Endothelial cell of umbilical vein (primary cell): Measurements from ENCODE around the gene SPACA4. TPM values are rescaled to one million over a fixed set of nuclear protein-coding genes. Genes with fewer than 3 reads are reported as not detected.

Source experiments
- BruUV-seq: library from RNA; stranded (reverse); fragments of 400-500 nt; replicated peaks from 2 replicates; lab custom pipeline; 2021; lab: Mats Ljungman, UMichigan
- CTCF ChIA-PET: fragments of 300-600, 350-600 bp; sonication (Branson Sonifier 250); formaldehyde crosslinking; loops from one replicate; lab custom pipeline; 2021; ENCODE audit warnings: antibody characterized with exemption, inconsistent platforms; lab: Charles Lee
- POLR2A ChIA-PET: fragments of 300-600, 350-600 bp; sonication (Branson Sonifier 250); formaldehyde crosslinking; loops from one replicate; lab custom pipeline; 2021; ENCODE audit warnings: antibody characterized with exemption, inconsistent platforms; lab: Charles Lee
- DNase-seq: peaks from one replicate; pipeline ENCODE4 v3.0.0-alpha.2; 2011; ENCODE audit warnings: low read depth, low spot score
- FAIRE-seq: peaks from 2 replicates; lab custom pipeline; 2011; peaks lifted over from hg19 to GRCh38; lab: Jason Lieb, UNC
- H2AFZ ChIP-seq: 2 replicates; pipeline ENCODE4 v1.6.0; 2012; ENCODE audit warnings: low read depth, low read length, control low read depth, inconsistent platforms
- H3K27ac ChIP-seq: 2 replicates; pipeline ENCODE4 v1.5.1; 2011; ENCODE audit warnings: low read depth, mild to moderate bottlenecking, control low read depth, low read length, moderate library complexity; ENCODE audit not compliant: insufficient read depth
- H3K27me3 ChIP-seq, 2 experiments: 2 replicates each; pipeline versions ENCODE4 v1.6.0 to v1.6.1; 2011; ENCODE audit warnings: low read length in 2 of 2, mixed read lengths in 1 of 2; ENCODE audit not compliant: control insufficient read depth in 2 of 2, insufficient read depth in 2 of 2
- H3K36me3 ChIP-seq, 2 experiments: 2 replicates in 1 of 2; 3 replicates in 1 of 2; pipeline ENCODE4 v1.5.1; 2011; ENCODE audit warnings: low read length in 2 of 2, mild to moderate bottlenecking in 1 of 2, moderate library complexity in 1 of 2; ENCODE audit not compliant: control insufficient read depth in 2 of 2, insufficient read depth in 2 of 2; ENCODE audit errors: extremely low read depth in 1 of 2
- H3K4me1 ChIP-seq: 3 replicates; pipeline ENCODE4 v1.5.1; 2011; ENCODE audit warnings: mild to moderate bottlenecking, low read length; ENCODE audit not compliant: control insufficient read depth, insufficient read depth; ENCODE audit errors: extremely low read depth
- H3K4me2 ChIP-seq: 2 replicates; pipeline ENCODE4 v1.6.1; 2011; ENCODE audit warnings: low read length, control low read depth, mixed read lengths; ENCODE audit not compliant: insufficient read depth
- H3K4me3 ChIP-seq, 3 experiments: fragments of 200-600 bp in 1 of 3; sonication (generic), shearing (Covaris generic) in 1 of 3; replicated peaks in 1 of 3; 2 replicates each; pipeline ENCODE4 v1.5.1; 2011 to 2016; ENCODE audit warnings: control low read depth in 3 of 3, low read length in 3 of 3, mild to moderate bottlenecking in 2 of 3, inconsistent platforms in 1 of 3, low read depth in 1 of 3, moderate library complexity in 1 of 3; ENCODE audit not compliant: insufficient read depth in 1 of 3
- H3K79me2 ChIP-seq: 2 replicates; pipeline ENCODE4 v1.6.0; 2012; ENCODE audit warnings: low read length, inconsistent platforms; ENCODE audit not compliant: control insufficient read depth, insufficient read depth
- H3K9ac ChIP-seq: replicated peaks from 2 replicates; pipeline ENCODE3; 2011; ENCODE audit warnings: low read length, control low read depth; ENCODE audit not compliant: insufficient read depth; ENCODE audit errors: extremely low read depth
- H3K9me1 ChIP-seq: replicated peaks from 3 replicates; pipeline ENCODE4 v1.6.0; 2011; ENCODE audit warnings: mild to moderate bottlenecking, low read length; ENCODE audit not compliant: control insufficient read depth, insufficient read depth; ENCODE audit errors: extremely low read depth
- H3K9me3 ChIP-seq: replicated peaks from 2 replicates; pipeline ENCODE4 v1.5.1; 2012; ENCODE audit warnings: low read length, inconsistent platforms; ENCODE audit not compliant: control insufficient read depth, insufficient read depth
- H4K20me1 ChIP-seq: replicated peaks from 2 replicates; pipeline ENCODE3; 2011; ENCODE audit warnings: mild to moderate bottlenecking, low read length; ENCODE audit not compliant: control insufficient read depth, insufficient read depth; ENCODE audit errors: extremely low read depth
- CTCF ChIP-seq, 2 donors: IDR thresholded peaks; 1 replicate in 1 of 2; 2 replicates in 1 of 2; pipeline ENCODE4 v1.5.1; 2011; ENCODE audit warnings: low read length in 2 of 2, mild to moderate bottlenecking in 2 of 2, moderate library complexity in 2 of 2, control low read depth in 1 of 2, inconsistent platforms in 1 of 2, low read depth in 1 of 2; ENCODE audit not compliant: insufficient read depth in 1 of 2; ENCODE audit errors: extremely low read depth in 1 of 2
- MAX ChIP-seq: IDR thresholded peaks from 2 replicates; pipeline ENCODE4 v1.6.1; 2011; ENCODE audit not compliant: insufficient read depth, insufficient read length
- MYC ChIP-seq: IDR thresholded peaks from one replicate; pipeline ENCODE4 v1.6.1; 2011; ENCODE audit warnings: mild to moderate bottlenecking, low read depth, low read length
- POLR2A ChIP-seq: IDR thresholded peaks from 2 replicates; pipeline ENCODE4 v1.6.1; 2012; ENCODE audit warnings: low read depth, mild to moderate bottlenecking, control low read depth, low read length
- POLR2AphosphoS5 ChIP-seq: IDR thresholded peaks from 2 replicates; pipeline ENCODE4 v1.6.1; 2012; ENCODE audit warnings: low read depth, mild to moderate bottlenecking, control low read depth, low read length, moderate library complexity; ENCODE audit not compliant: insufficient read depth
- dilution Hi-C: fragments of 300-500 bp; cut with MboI; formaldehyde crosslinking; loops from one replicate; pipeline ENCODE4 v1.15.0; 2019; ENCODE audit warnings: low sequenced_read_pairs; ENCODE audit not compliant: extremely low pct_ligation_motif_present
- intact Hi-C: fragments of 100-400 bp; cut with micrococcal nuclease; formaldehyde crosslinking; loops from one replicate; pipeline ENCODE4 v1.10.0; 2022
- polyA plus RNA-seq, 4 experiments: library from polyadenylated mRNA; depleted of rRNA in 3 of 4; stranded (reverse) in 3 of 4; unstranded in 1 of 4; fragments of >200 nt; gene quantifications; 2 replicates each; pipeline versions ENCODE4 v1.2.1 to v1.2.3, GENCODE V29; 2011 to 2012; ENCODE audit warnings: missing spikeins in 1 of 4
- total RNA-seq: library from RNA; stranded (reverse); gene quantifications from 2 replicates; pipeline ENCODE4 v1.2.3, GENCODE V29; 2021

The SPACA4 gene
- total and polyA plus RNA-seq, 2 donors (not counting 3 experiments of a cell fraction or from before 2014, with no cell fraction given): not detected

- Histone ChIP-seq H3K27me3 (no peaks in the 10 kb centered on the region), H3K4me3 (no peak overlapping the region), H3K4me2 (no peak overlapping the region), H3K27ac (no peak overlapping the region), H3K9me1 (no peaks in the 10 kb centered on the region), H3K4me1 (peaks cover 17% of the 10 kb centered on the region), H3K36me3 (peaks cover 19 to 24% of the 10 kb centered on the region in 2 experiments), H3K79me2 (peaks cover 26% of the 10 kb centered on the region), H3K9ac (no peak overlapping the region), H3K9me3 (no peaks in the 10 kb centered on the region), H4K20me1 (no peaks in the 10 kb centered on the region), H2AFZ (no peak overlapping the region)
- no TSS peak for BruUV-seq
- DNase-seq (no peak), FAIRE-seq (no peak)
- dilution Hi-C loops: no loop called here
- ChIA-PET POLR2A (interaction anchor here (0.6 to 0.8 kb wide), 2 partner anchors 12 to 17 kb away, joined by 3 to 16 read pairs; no protein-coding TSS in a partner anchor), CTCF (no interaction called here)
- no peak for TF ChIP-seq MAX
- TF ChIP-seq POLR2AphosphoS5: peak; percentile 37
- intact Hi-C loops: no loop called here
Observed at GRCh38 chr19:48613024-48613851, 6.7 kb downstream of the SPACA4 start.

GRCh38 chr19:48613852-48614435, 7.4 kb downstream of the SPACA4 start:
- ChIA-PET POLR2A (no interaction called here), CTCF (no interaction called here)
- no TSS peak for BruUV-seq
- no peaks in the 10 kb centered on the region for H3K9me3 ChIP-seq
- H2AFZ ChIP-seq: no peak overlapping the region
- H3K9me1 ChIP-seq: no peaks in the 10 kb centered on the region
- H3K79me2 ChIP-seq: peaks cover 34% of the 10 kb centered on the region
- peaks cover 17% of the 10 kb centered on the region for H3K4me1 ChIP-seq
- H3K4me3 ChIP-seq: no peak overlapping the region
- no peaks in the 10 kb centered on the region for H3K27me3 ChIP-seq
- intact Hi-C loops (no loop called here), dilution Hi-C loops (no loop called here)
- H3K9ac ChIP-seq: no peak overlapping the region
- no peak overlapping the region for H3K27ac ChIP-seq
- DNase-seq: no peak
- peak; percentile 3 for TF ChIP-seq POLR2A
- no peak for TF ChIP-seq CTCF (IDR thresholded peaks at IDR 0.05; ENCODE audit: extremely low read depth in 1 of 2, insufficient read depth in 1 of 2, low read depth in 1 of 2, low read length in 2 of 2)
- TF ChIP-seq POLR2AphosphoS5: peak; percentile 43
- TF ChIP-seq MYC: no peak
- no peak overlapping the region for H3K4me2 ChIP-seq
- no peak for FAIRE-seq
- no peaks in the 10 kb centered on the region for H4K20me1 ChIP-seq
- peaks cover 19 to 24% of the 10 kb centered on the region in 2 experiments for H3K36me3 ChIP-seq
